GM19025 (cell line): ENCODE measurements around the gene COQ8B.
"Not testable (repeated sequence)": the region's sequence is repeated elsewhere in the genome, so short reads cannot be mapped to it uniquely, and the experiment has no call there.

Experiments used
- ATAC-seq: cut with Tn5 transposase; IDR thresholded peaks from one replicate; pipeline ENCODE4 v1.9.1; 2021; ENCODE audit warnings: mild to moderate bottlenecking, low read depth, moderate library complexity; ENCODE audit not compliant: unreplicated experiment

The COQ8B gene

GRCh38 chr19:40742886-40743285 is 26.2 kb upstream of the COQ8B start:
- no peak for ATAC-seq

- no peak for ATAC-seq
Measured at GRCh38 chr19:40742477-40742876, 25.8 kb upstream of the COQ8B start.

- ATAC-seq = no peak
Measured at GRCh38 chr19:40741527-40742390, 25.1 kb upstream of the COQ8B start.

- ATAC-seq = no peak
Measured at GRCh38 chr19:40740747-40741146, 24.1 kb upstream of the COQ8B start.

GRCh38 chr19:40739871-40740703 is 23.4 kb upstream of the COQ8B start:
- ATAC-seq = no peak

- ATAC-seq = no peak
Measured at GRCh38 chr19:40739030-40739839, 22.5 kb upstream of the COQ8B start.

- ATAC-seq = no peak
Measured at GRCh38 chr19:40737102-40737644, 20.5 kb upstream of the COQ8B start.

GRCh38 chr19:40736661-40737060 is 20.0 kb upstream of the COQ8B start:
- no peak for ATAC-seq

- no peak for ATAC-seq
Measured at GRCh38 chr19:40735013-40735771, 18.5 kb upstream of the COQ8B start.

- no peak for ATAC-seq
Measured at GRCh38 chr19:40733149-40733548, 16.5 kb upstream of the COQ8B start.

- not testable (repeated sequence) for ATAC-seq
Measured at GRCh38 chr19:40732304-40732703, 15.6 kb upstream of the COQ8B start.

- not testable (repeated sequence) for ATAC-seq
Measured at GRCh38 chr19:40730065-40730464, 13.4 kb upstream of the COQ8B start.

- no peak for ATAC-seq
Measured at GRCh38 chr19:40726279-40726678, 9.6 kb upstream of the COQ8B start.

- no peak for ATAC-seq
Measured at GRCh38 chr19:40724855-40725254, 8.2 kb upstream of the COQ8B start.

GRCh38 chr19:40724315-40724714 is 7.6 kb upstream of the COQ8B start:
- no peak for ATAC-seq

- no peak for ATAC-seq
Measured at GRCh38 chr19:40723661-40724254, 7.1 kb upstream of the COQ8B start.

- ATAC-seq = no peak
Measured at GRCh38 chr19:40721936-40722661, 5.4 kb upstream of the COQ8B start.

- ATAC-seq = no peak
Measured at GRCh38 chr19:40721140-40721486, 4.4 kb upstream of the COQ8B start.

GRCh38 chr19:40719414-40719894 is 2.8 kb upstream of the COQ8B start:
- ATAC-seq = no peak
